ENCODE measurements around the gene UNC5C.

UNC5C gene

DNA sequence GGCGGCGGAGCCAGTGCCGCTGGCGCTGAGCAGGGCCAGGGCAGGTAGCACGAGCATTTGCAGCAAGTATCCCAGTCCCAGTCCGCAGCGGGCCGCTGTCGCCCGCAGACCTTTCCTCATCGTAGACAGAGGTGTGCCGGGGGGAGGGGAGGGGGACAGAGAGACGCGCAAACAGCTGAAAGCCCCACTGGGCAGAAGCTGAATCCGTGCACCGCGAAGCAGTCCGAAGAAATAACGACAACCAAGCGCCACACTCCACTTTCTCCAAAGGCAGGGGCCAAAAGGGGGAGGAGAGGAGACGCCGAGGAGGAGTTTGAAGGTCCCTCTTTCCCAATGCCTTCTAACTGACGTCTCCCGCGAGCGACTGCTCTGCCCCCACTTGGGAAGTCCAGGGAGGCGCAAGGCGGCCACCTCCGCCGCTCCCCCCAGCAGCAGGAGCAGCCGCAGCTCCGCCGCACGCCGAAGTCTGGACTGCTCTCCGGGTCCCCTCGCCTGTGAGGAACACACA lies at the start of gene UNC5C:
Gene UNC5C, minus strand, starts transcription at position 236 of the 508 bp plus-strand sequence.
- TF ChIP-seq, protein P1, sequence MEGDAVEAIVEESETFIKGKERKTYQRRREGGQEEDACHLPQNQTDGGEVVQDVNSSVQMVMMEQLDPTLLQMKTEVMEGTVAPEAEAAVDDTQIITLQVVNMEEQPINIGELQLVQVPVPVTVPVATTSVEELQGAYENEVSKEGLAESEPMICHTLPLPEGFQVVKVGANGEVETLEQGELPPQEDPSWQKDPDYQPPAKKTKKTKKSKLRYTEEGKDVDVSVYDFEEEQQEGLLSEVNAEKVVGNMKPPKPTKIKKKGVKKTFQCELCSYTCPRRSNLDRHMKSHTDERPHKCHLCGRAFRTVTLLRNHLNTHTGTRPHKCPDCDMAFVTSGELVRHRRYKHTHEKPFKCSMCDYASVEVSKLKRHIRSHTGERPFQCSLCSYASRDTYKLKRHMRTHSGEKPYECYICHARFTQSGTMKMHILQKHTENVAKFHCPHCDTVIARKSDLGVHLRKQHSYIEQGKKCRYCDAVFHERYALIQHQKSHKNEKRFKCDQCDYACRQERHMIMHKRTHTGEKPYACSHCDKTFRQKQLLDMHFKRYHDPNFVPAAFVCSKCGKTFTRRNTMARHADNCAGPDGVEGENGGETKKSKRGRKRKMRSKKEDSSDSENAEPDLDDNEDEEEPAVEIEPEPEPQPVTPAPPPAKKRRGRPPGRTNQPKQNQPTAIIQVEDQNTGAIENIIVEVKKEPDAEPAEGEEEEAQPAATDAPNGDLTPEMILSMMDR (IDR thresholded peaks at IDR 0.05; ENCODE audit: low read depth, low read length), result no peak
- H3K4me3 ChIP-seq (ENCODE audit: low read depth, low read length), result peak within 1 kb of the TSS; percentile 44

- TF ChIP-seq, protein P1 (IDR thresholded peaks at IDR 0.05; ENCODE audit: low read depth, low read length), result no peak
- H3K4me3 ChIP-seq (ENCODE audit: low read depth, low read length), result no peak overlapping the region
Measured at GRCh38 chr4:95596676-95597075, 47.9 kb upstream of the UNC5C start.

DNA sequence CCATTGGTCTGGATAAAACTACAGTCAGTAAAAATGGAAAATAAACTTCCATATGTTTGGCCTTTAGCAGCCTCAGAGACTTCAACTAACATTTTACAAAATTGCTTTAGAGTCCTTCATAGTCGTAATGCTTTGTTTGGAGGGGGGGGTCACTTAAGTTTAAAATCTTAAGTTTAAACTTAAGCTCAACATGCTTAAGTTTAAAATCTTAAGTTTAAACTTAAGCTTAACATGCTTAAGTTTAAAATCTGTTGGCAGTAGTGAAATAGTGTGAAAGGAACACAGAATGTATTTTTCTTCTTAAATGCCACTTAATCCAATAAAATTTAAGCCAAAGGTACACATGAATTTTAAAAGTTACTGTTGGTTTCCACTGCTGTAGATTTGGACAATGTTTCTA lies 45.9 kb upstream of the UNC5C start:
- TF ChIP-seq, protein P1 (IDR thresholded peaks at IDR 0.05; ENCODE audit: low read depth, low read length), result no peak
- H3K4me3 ChIP-seq (ENCODE audit: low read depth, low read length), result no peak overlapping the region

GRCh38 chr4:95594013-95594412 lies 45.2 kb upstream of the UNC5C start:
- TF ChIP-seq, protein P1 (IDR thresholded peaks at IDR 0.05; ENCODE audit: low read depth, low read length), result no peak

GRCh38 chr4:95591278-95591677 lies 42.5 kb upstream of the UNC5C start:
- TF ChIP-seq, protein P1 (IDR thresholded peaks at IDR 0.05; ENCODE audit: low read depth, low read length), result no peak

More at GRCh38 chr4:95594013-95594412, 45.2 kb upstream of the UNC5C start:
- H3K4me3 ChIP-seq (ENCODE audit: low read depth, low read length), result no peak overlapping the region

GRCh38 chr4:95590615-95591014 lies 41.8 kb upstream of the UNC5C start:
- no peak overlapping the region for H3K4me3 ChIP-seq (ENCODE audit: low read depth, low read length)
- TF ChIP-seq, protein P1 (IDR thresholded peaks at IDR 0.05; ENCODE audit: low read depth, low read length), result no peak

More at GRCh38 chr4:95591278-95591677, 42.5 kb upstream of the UNC5C start:
- no peak overlapping the region for H3K4me3 ChIP-seq (ENCODE audit: low read depth, low read length)

DNA sequence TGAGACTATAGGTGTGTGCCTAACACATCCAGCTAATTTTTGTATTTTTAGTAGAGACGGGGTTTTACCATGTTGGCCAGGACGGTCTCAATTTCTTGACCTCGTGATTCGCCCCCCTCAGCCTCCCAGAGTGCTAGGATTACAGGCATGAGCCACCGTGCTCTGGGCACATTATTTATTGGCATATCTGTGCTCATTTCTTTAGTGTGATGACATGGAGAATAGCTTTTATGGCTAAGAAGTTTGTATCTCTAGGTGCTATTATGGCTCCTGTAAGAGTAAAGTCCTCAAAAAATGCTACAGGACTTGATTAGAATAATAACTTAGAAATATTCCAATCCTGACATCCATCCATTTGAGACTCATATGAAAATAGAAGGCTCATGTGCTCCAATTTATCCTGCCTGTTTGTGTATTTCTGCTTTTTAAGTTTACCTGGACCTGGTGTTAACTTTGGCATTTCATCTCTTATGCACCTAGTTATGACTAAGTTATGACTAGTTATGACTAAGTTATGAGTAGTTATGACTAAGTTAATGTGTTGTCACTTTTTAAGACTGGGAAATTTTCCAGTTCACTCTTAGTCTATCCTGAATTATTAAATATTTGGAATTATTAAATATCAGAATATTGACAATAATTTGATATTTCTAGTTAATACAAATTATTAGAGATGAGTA lies 36.4 kb upstream of the UNC5C start:
- H3K4me3 ChIP-seq (ENCODE audit: low read depth, low read length), result no peak overlapping the region
- TF ChIP-seq, protein P1 (IDR thresholded peaks at IDR 0.05; ENCODE audit: low read depth, low read length), result no peak
